Nephron progenitor cell (in vitro differentiated cells): ENCODE measurements around the gene PCDH9.

Experiments
- DNase-seq: peaks from one replicate; pipeline ENCODE4 v3.0.0; 2021
- H3K27ac Mint-ChIP-seq: 2 replicates; pipeline ENCODE4 v1.8.0; 2021; ENCODE audit warnings: mild to moderate bottlenecking, moderate library complexity, mixed read lengths
- H3K27me3 Mint-ChIP-seq: 2 replicates; pipeline ENCODE4 v1.8.0; 2021; ENCODE audit warnings: mild to moderate bottlenecking, low read depth, mixed read lengths; ENCODE audit not compliant: poor library complexity
- H3K36me3 Mint-ChIP-seq: 2 replicates; pipeline ENCODE4 v1.8.0; 2021; ENCODE audit warnings: low read depth, mixed read lengths
- H3K4me1 Mint-ChIP-seq: 2 replicates; pipeline ENCODE4 v1.8.0; 2021; ENCODE audit warnings: mixed read lengths
- H3K4me3 Mint-ChIP-seq: 2 replicates; pipeline ENCODE4 v1.8.0; 2021; ENCODE audit warnings: mild to moderate bottlenecking, moderate library complexity, mixed read lengths
- H3K9me3 Mint-ChIP-seq: 2 replicates; pipeline ENCODE4 v1.8.0; 2021; ENCODE audit warnings: mild to moderate bottlenecking, moderate library complexity, mixed read lengths
- CTCF ChIP-seq: fragments of 200-600 bp; sonication (generic); IDR thresholded peaks from 2 replicates; pipeline ENCODE4 v1.5.0; 2021; ENCODE audit warnings: antibody characterized with exemption

Gene PCDH9

GRCh38 chr13:67015976-67016600 lies 214.0 kb downstream of the PCDH9 start:
- Mint-ChIP-seq H3K27me3 (no peaks in the 10 kb centered on the region), H3K36me3 (no peaks in the 10 kb centered on the region), H3K4me1 (no peaks in the 10 kb centered on the region), H3K4me3 (no peak overlapping the region), H3K27ac (no peak overlapping the region), H3K9me3 (no peaks in the 10 kb centered on the region)
- DNase-seq: no peak
- TF ChIP-seq CTCF: no peak

DNA sequence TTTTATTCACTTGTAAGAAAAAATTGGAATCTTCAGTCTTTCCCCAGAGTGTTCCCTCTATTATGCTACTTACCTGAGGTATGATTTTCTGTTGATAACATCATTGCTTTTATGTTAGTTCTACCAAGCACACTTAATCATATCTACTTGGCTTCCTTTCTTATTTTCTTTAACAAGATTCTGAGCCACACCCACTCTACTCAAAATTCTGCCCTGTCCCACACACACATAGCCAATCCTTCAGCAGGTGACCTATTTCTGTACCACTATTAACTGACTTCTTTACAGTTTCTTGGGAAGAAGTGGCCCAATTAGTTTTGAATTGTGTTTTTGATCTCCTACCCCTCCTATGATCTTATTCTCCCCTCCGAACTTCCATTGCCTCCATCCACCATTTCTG lies 215.7 kb downstream of the PCDH9 start:
- Mint-ChIP-seq H3K27ac (no peak overlapping the region), H3K27me3 (no peaks in the 10 kb centered on the region), H3K9me3 (no peaks in the 10 kb centered on the region), H3K36me3 (no peaks in the 10 kb centered on the region), H3K4me3 (no peak overlapping the region), H3K4me1 (no peaks in the 10 kb centered on the region)
- TF ChIP-seq CTCF: no peak
- DNase-seq: no peak

- Mint-ChIP-seq H3K4me1 (no peaks in the 10 kb centered on the region), H3K27me3 (no peaks in the 10 kb centered on the region), H3K9me3 (no peaks in the 10 kb centered on the region), H3K36me3 (no peaks in the 10 kb centered on the region), H3K27ac (no peak overlapping the region), H3K4me3 (no peak overlapping the region)
- DNase-seq: no peak
- TF ChIP-seq CTCF: no peak
Measured at GRCh38 chr13:67013709-67014108, 216.4 kb downstream of the PCDH9 start.

- DNase-seq: no peak
- no peaks in the 10 kb centered on the region for H3K36me3 Mint-ChIP-seq
- H3K27me3 Mint-ChIP-seq: no peaks in the 10 kb centered on the region
- no peak overlapping the region for H3K4me3 Mint-ChIP-seq
- no peaks in the 10 kb centered on the region for H3K9me3 Mint-ChIP-seq
- H3K4me1 Mint-ChIP-seq: no peaks in the 10 kb centered on the region
- no peak overlapping the region for H3K27ac Mint-ChIP-seq
- no peak for TF ChIP-seq CTCF
Measured at GRCh38 chr13:67008075-67008668, 222.0 kb downstream of the PCDH9 start.

DNA sequence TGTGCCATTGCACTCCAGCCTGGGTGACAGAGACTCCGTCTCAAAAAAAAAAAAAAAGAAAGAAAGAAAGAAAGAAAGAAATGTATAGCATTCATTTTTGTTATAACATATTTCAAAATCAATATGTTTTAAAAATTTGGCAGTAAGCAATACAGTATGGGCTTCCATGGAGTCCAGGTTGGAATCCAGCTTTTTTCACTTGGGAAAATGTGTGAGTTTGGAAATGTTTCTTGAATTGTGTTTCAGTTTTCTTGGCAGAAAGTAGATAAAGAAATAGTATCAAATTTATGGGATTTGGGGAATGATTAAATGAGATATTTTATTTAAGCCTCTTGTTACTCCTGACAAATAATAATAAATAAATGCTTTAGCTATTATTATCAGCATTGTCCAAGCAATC lies 225.6 kb downstream of the PCDH9 start:
- Mint-ChIP-seq H3K4me3 (no peak overlapping the region), H3K27ac (no peak overlapping the region), H3K4me1 (peaks cover 8% of the 10 kb centered on the region), H3K27me3 (no peaks in the 10 kb centered on the region), H3K36me3 (no peaks in the 10 kb centered on the region), H3K9me3 (no peaks in the 10 kb centered on the region)
- no peak for TF ChIP-seq CTCF
- no peak for DNase-seq

DNA sequence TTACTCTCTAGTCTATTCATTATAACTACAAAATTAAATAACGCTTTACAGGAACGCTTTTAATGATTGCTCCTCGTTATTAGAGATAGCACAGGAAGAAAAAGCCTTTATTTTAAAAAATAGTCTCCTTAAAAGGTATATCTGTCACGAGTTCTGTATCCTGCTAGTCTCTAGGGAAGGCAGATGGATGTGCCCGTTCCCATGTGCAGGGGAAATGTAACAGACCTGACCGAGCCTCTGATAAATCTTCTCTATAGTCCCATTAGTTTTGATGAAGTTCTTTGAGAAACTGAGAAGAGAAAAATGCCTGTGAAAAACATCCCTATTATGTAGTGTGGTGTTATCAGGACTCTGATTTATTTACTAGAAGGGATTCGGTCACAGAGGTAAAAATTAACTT lies 226.4 kb downstream of the PCDH9 start:
- no peak for DNase-seq
- Mint-ChIP-seq H3K36me3 (peaks cover 4% of the 10 kb centered on the region), H3K27me3 (no peaks in the 10 kb centered on the region), H3K9me3 (peaks cover 4% of the 10 kb centered on the region), H3K4me1 (peaks cover 8% of the 10 kb centered on the region), H3K4me3 (no peak overlapping the region), H3K27ac (no peak overlapping the region)
- TF ChIP-seq CTCF: no peak
